H9 (cell line): ENCODE data around the gene DUS1L. TPM values are rescaled to one million over a fixed set of nuclear protein-coding genes. Genes with fewer than 3 reads are reported as not detected.

Source experiments
- DNase-seq: peaks from one replicate; pipeline ENCODE4 v3.0.0-alpha.2; 2017
- H2AFZ ChIP-seq: one replicate; pipeline ENCODE4 v1.6.1; 2013; ENCODE audit warnings: mild to moderate bottlenecking, low read length, control low read depth, moderate library complexity
- H2AK5ac ChIP-seq: 2 replicates; pipeline ENCODE4 v1.6.1; 2013; ENCODE audit warnings: low read length, control low read depth, mixed read lengths; ENCODE audit not compliant: insufficient read length
- H2BK120ac ChIP-seq: one replicate; pipeline ENCODE4 v1.6.1; 2013; ENCODE audit warnings: low read depth, mild to moderate bottlenecking, low read length, control low read depth, inconsistent platforms; ENCODE audit not compliant: poor library complexity, severe bottlenecking
- H2BK12ac ChIP-seq: 2 replicates; pipeline ENCODE4 v1.6.1; 2013; ENCODE audit warnings: low read length, control low read depth, mixed read lengths, low read depth; ENCODE audit not compliant: insufficient read length
- H2BK15ac ChIP-seq: 2 replicates; pipeline ENCODE4 v1.6.1; 2013; ENCODE audit warnings: low read depth, low read length, control low read depth
- H2BK20ac ChIP-seq: one replicate; pipeline ENCODE4 v1.6.1; 2013; ENCODE audit warnings: low read depth, mild to moderate bottlenecking, low read length, control low read depth, inconsistent platforms; ENCODE audit not compliant: poor library complexity, severe bottlenecking
- H2BK5ac ChIP-seq: 2 replicates; pipeline ENCODE4 v1.6.1; 2013; ENCODE audit warnings: low read length, control low read depth, mixed read lengths; ENCODE audit not compliant: insufficient read length
- H3K14ac ChIP-seq: 2 replicates; pipeline ENCODE4 v1.6.1; 2013; ENCODE audit warnings: low read length, control low read depth; ENCODE audit not compliant: insufficient read depth
- H3K18ac ChIP-seq: 2 replicates; pipeline ENCODE4 v1.6.1; 2013; ENCODE audit warnings: low read depth, mild to moderate bottlenecking, mixed read lengths, low read length, control low read depth; ENCODE audit not compliant: insufficient read length
- H3K23ac ChIP-seq: 2 replicates; pipeline ENCODE4 v1.6.1; 2013; ENCODE audit warnings: low read length, control low read depth, mixed read lengths, low read depth; ENCODE audit not compliant: insufficient read length
- H3K23me2 ChIP-seq: 2 replicates; pipeline ENCODE4 v1.6.1; 2013; ENCODE audit warnings: low read depth, mild to moderate bottlenecking, mixed read lengths, low read length, control low read depth; ENCODE audit not compliant: insufficient read length, poor library complexity, severe bottlenecking
- H3K27ac ChIP-seq: 2 replicates; pipeline ENCODE4 v1.5.1; 2013; ENCODE audit warnings: low read length, control low read depth, mixed read lengths, low read depth; ENCODE audit not compliant: insufficient read length
- H3K27me3 ChIP-seq: 2 replicates; pipeline ENCODE4 v1.6.1; 2013; ENCODE audit warnings: low read length, control low read depth, inconsistent platforms; ENCODE audit not compliant: insufficient read depth
- H3K4ac ChIP-seq: 2 replicates; pipeline ENCODE4 v1.6.1; 2013; ENCODE audit warnings: low read depth, mild to moderate bottlenecking, control low read depth, inconsistent platforms, low read length, moderate library complexity
- H3K4me1 ChIP-seq: 2 replicates; pipeline ENCODE4 v1.6.1; 2013; ENCODE audit warnings: low read length, control low read depth, inconsistent platforms; ENCODE audit not compliant: insufficient read depth
- H3K4me2 ChIP-seq: 2 replicates; pipeline ENCODE4 v1.6.1; 2013; ENCODE audit warnings: low read length, control low read depth, mixed read lengths; ENCODE audit not compliant: insufficient read length, insufficient read depth
- H3K56ac ChIP-seq: 2 replicates; pipeline ENCODE4 v1.6.1; 2013; ENCODE audit warnings: low read depth, mild to moderate bottlenecking, mixed read lengths, low read length, control low read depth; ENCODE audit not compliant: insufficient read length
- H3K79me1 ChIP-seq: 2 replicates; pipeline ENCODE4 v1.6.1; 2013; ENCODE audit warnings: low read depth, mild to moderate bottlenecking, moderate library complexity, low read length, control low read depth, inconsistent platforms; ENCODE audit not compliant: insufficient read depth, poor library complexity, severe bottlenecking
- H3K79me2 ChIP-seq: 2 replicates; pipeline ENCODE4 v1.6.1; 2013; ENCODE audit warnings: low read length, control low read depth, inconsistent platforms; ENCODE audit not compliant: insufficient read depth
- H3K9ac ChIP-seq: 2 replicates; pipeline ENCODE4 v1.6.1; 2013; ENCODE audit warnings: low read length, control low read depth, mixed read lengths; ENCODE audit not compliant: insufficient read length; ENCODE audit errors: extremely low read depth
- H3K9me3 ChIP-seq: one replicate; pipeline ENCODE4 v1.6.1; 2013; ENCODE audit warnings: low read depth, low read length, inconsistent platforms; ENCODE audit not compliant: control insufficient read depth
- H3T11ph ChIP-seq: one replicate; pipeline ENCODE4 v1.6.1; 2013; ENCODE audit warnings: mild to moderate bottlenecking, low read length, control low read depth, inconsistent platforms
- H4K20me1 ChIP-seq: one replicate; pipeline ENCODE4 v1.6.1; 2013; ENCODE audit not compliant: control insufficient read depth, insufficient read length, insufficient read depth
- H4K5ac ChIP-seq: 2 replicates; pipeline ENCODE4 v1.6.1; 2013; ENCODE audit warnings: low read depth, mild to moderate bottlenecking, mixed read lengths, low read length, control low read depth; ENCODE audit not compliant: insufficient read length
- H4K8ac ChIP-seq: replicated peaks from 2 replicates; pipeline ENCODE4 v1.6.1; 2013; ENCODE audit warnings: low read length, control low read depth, mixed read lengths, low read depth; ENCODE audit not compliant: insufficient read length
- H4K91ac ChIP-seq: 2 replicates; pipeline ENCODE4 v1.6.1; 2013; ENCODE audit warnings: low read depth, mild to moderate bottlenecking, moderate library complexity, mixed read lengths, low read length, control low read depth; ENCODE audit not compliant: insufficient read length
- H3K27ac Mint-ChIP-seq, 3 experiments: 2 replicates in 2 of 3; 3 replicates in 1 of 3; pipeline ENCODE4 v1.8.0; 2020 to 2021; ENCODE audit warnings: mixed read lengths in 3 of 3, mild to moderate bottlenecking in 1 of 3, moderate library complexity in 1 of 3
- H3K27me3 Mint-ChIP-seq: 2 replicates; pipeline ENCODE4 v1.8.0; 2021; ENCODE audit warnings: low read depth, mild to moderate bottlenecking, moderate library complexity, mixed read lengths
- H3K36me3 Mint-ChIP-seq, 3 experiments: 2 replicates in 2 of 3; 3 replicates in 1 of 3; pipeline ENCODE4 v1.8.0; 2020 to 2021; ENCODE audit warnings: low read depth in 3 of 3, mixed read lengths in 3 of 3; ENCODE audit not compliant: insufficient read depth in 1 of 3
- H3K4me1 Mint-ChIP-seq, 2 experiments: 2 replicates each; pipeline ENCODE4 v1.8.0; 2020; ENCODE audit warnings: mixed read lengths in 2 of 2
- H3K4me3 Mint-ChIP-seq, 2 experiments: 2 replicates in 1 of 2; 3 replicates in 1 of 2; pipeline ENCODE4 v1.8.0; 2020 to 2021; ENCODE audit warnings: mild to moderate bottlenecking in 2 of 2, mixed read lengths in 2 of 2, moderate library complexity in 1 of 2
- H3K9me3 Mint-ChIP-seq, 2 experiments: 2 replicates in 1 of 2; 3 replicates in 1 of 2; pipeline ENCODE4 v1.8.0; 2020; ENCODE audit warnings: mild to moderate bottlenecking in 2 of 2, mixed read lengths in 2 of 2, moderate library complexity in 1 of 2
- CTCF ChIP-seq: fragments of 200-600 bp; sonication (generic); conservative IDR thresholded peaks from 3 replicates; pipeline ENCODE4 v1.8.0; 2021; ENCODE audit warnings: antibody characterized with exemption, mild to moderate bottlenecking
- whole genome bisulfite sequencing: extraction: QIAGEN DNeasy Blood & Tissue Kit; methylation state at CpG from one replicate; pipeline ENCODE4 v1.1.7; 2013; ENCODE audit warnings: missing lambda C conversion rate, low lambda C conversion rate, mixed read lengths; ENCODE audit not compliant: insufficient read length; ENCODE audit errors: extremely low coverage; 5-methylcytosine and 5-hydroxymethylcytosine counted together
- total RNA-seq: library from RNA; stranded (reverse); gene quantifications from 2 replicates; pipeline ENCODE4 v1.2.1, GENCODE V29; 2021

DUS1L gene
- total RNA-seq, 1 experiment from 2014 or later = 103 TPM

GRCh38 chr17:82043507-82043906 is 22.1 kb downstream of the DUS1L start:
- Histone ChIP-seq H3K4me1 (no peaks in the 10 kb centered on the region; the same call in 1 of the 2 replicates), H2BK12ac (no peak overlapping the region), H3K27ac (no peak overlapping the region), H3K23ac (no peak overlapping the region), H3K9me3 (no peaks in the 10 kb centered on the region), H2BK15ac (no peak overlapping the region), H4K8ac (no peak overlapping the region), H4K20me1 (no peaks in the 10 kb centered on the region), H3K56ac (no peak overlapping the region), H3K23me2 (no peaks in the 10 kb centered on the region), H2AFZ (no peak overlapping the region), H2BK5ac (no peak overlapping the region), H3K9ac (no peak overlapping the region), H3K18ac (no peak overlapping the region), H4K5ac (no peak overlapping the region), H3K27me3 (no peaks in the 10 kb centered on the region), H3T11ph (no peak overlapping the region), H2BK20ac (no peak overlapping the region), H3K79me2 (no peaks in the 10 kb centered on the region), H2BK120ac (no peak overlapping the region), H4K91ac (no peak overlapping the region), H3K14ac (no peak overlapping the region), H2AK5ac (no peak overlapping the region), H3K4ac (no peak overlapping the region), H3K4me2 (no peak overlapping the region), H3K79me1 (no peaks in the 10 kb centered on the region)
- no peak overlapping the region for H3K4me3 Mint-ChIP-seq
- H3K4me1 Mint-ChIP-seq = peaks cover 20 to 24% of the 10 kb centered on the region in 2 experiments
- TF ChIP-seq CTCF = no peak
- no CpG with 5 or more reads among the region's 16 CpGs for WGBS
- no peak overlapping the region for H3K27ac Mint-ChIP-seq
- peaks cover 6 to 18% (median 12%) of the 10 kb centered on the region in 3 experiments; a peak in 6 of 7 replicates for H3K36me3 Mint-ChIP-seq
- H3K9me3 Mint-ChIP-seq = no peaks in the 10 kb centered on the region; a peak in 2 of 5 replicates
- H3K27me3 Mint-ChIP-seq = peaks cover 10% of the 10 kb centered on the region
- peak; percentile 77 for DNase-seq
